Right lobe of liver (tissue), 4 donors: ENCODE data around the gene TK1.

ENCODE experiments used
- POLR2A ChIP-seq: fragments of 450-650 bp; IDR thresholded peaks from one replicate; pipeline ENCODE4 v1.6.1; 2017; ENCODE audit warnings: antibody characterized with exemption, mild to moderate bottlenecking
- TF ChIP-seq, protein P1 (sequence below), 4 donors: fragments of 200-600 bp in 3 of 4; fragments of 450-650 bp in 1 of 4; IDR thresholded peaks; one replicate each; pipeline versions ENCODE4 v1.5.1 to v1.8.0; 2016 to 2022; ENCODE audit warnings: antibody characterized with exemption in 4 of 4, mild to moderate bottlenecking in 2 of 4
- donor health status: DM: no; HTN: no; CAD: no.
- donor health status: DM: no; HTN: no; CAD: no.
- donor health status: DM: no; HTN: yes; CAD: no.

DNA sequence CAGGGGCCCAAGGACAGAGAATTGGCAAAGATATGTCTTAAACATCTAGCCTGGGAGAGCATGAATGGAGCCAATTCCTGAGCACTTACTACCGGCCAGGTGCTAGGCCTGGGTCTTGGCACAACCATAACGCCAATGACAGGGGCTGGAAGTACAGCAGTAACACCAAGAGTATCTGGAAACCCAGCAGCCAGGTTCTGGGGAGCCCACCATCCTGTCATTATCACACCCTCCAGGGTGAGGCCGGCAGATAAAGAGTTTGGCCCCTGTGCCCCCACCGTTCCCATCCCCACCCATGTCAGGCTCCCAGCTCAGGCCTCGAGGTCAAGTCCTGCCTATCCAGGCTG is 56.8 kb downstream of the TK1 start:
- TF ChIP-seq, protein P1, sequence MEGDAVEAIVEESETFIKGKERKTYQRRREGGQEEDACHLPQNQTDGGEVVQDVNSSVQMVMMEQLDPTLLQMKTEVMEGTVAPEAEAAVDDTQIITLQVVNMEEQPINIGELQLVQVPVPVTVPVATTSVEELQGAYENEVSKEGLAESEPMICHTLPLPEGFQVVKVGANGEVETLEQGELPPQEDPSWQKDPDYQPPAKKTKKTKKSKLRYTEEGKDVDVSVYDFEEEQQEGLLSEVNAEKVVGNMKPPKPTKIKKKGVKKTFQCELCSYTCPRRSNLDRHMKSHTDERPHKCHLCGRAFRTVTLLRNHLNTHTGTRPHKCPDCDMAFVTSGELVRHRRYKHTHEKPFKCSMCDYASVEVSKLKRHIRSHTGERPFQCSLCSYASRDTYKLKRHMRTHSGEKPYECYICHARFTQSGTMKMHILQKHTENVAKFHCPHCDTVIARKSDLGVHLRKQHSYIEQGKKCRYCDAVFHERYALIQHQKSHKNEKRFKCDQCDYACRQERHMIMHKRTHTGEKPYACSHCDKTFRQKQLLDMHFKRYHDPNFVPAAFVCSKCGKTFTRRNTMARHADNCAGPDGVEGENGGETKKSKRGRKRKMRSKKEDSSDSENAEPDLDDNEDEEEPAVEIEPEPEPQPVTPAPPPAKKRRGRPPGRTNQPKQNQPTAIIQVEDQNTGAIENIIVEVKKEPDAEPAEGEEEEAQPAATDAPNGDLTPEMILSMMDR (IDR thresholded peaks at IDR 0.05) = no peak
- no peak for TF ChIP-seq POLR2A
